HEK293 (cell line): Measurements from ENCODE around the gene TMEM151A.
"Not testable (repeated sequence)": the region's sequence is repeated elsewhere in the genome, so short reads cannot be mapped to it uniquely, and the experiment has no call there.

Experiments
- CTCF ChIA-PET: fragments of 350-600 bp; formaldehyde crosslinking; extraction: SDS; loops from one replicate; lab custom pipeline; 2021; ENCODE audit warnings: antibody characterized with exemption; lab: Yijun Ruan, JAX
- POLR2A ChIA-PET: fragments of 300-600 bp; formaldehyde crosslinking; extraction: SDS; loops from one replicate; lab custom pipeline; 2020; ENCODE audit warnings: antibody characterized with exemption, inconsistent platforms; lab: Yijun Ruan, JAX
- H3K27ac ChIP-seq: fragments of 200-500 bp; sonication (Bioruptor generic); 2 replicates; pipeline ENCODE4 v1.5.1; 2014; ENCODE audit warnings: low read depth, low read length, control low read depth, inconsistent platforms; ENCODE audit errors: extremely low read depth
- H3K36me3 ChIP-seq, 2 experiments: fragments of 200-500 bp in 1 of 2; sonication (Bioruptor generic) in 1 of 2; 1 replicate in 1 of 2; 2 replicates in 1 of 2; pipeline ENCODE4 v1.5.1; 2014 to 2017; ENCODE audit warnings: inconsistent platforms in 2 of 2, low read length in 2 of 2; ENCODE audit not compliant: control insufficient read depth in 2 of 2, insufficient read depth in 1 of 2
- H3K4me1 ChIP-seq: fragments of 200-500 bp; sonication (Bioruptor generic); 2 replicates; pipeline ENCODE4 v1.5.1; 2014; ENCODE audit warnings: mild to moderate bottlenecking, low read length, inconsistent platforms; ENCODE audit not compliant: control insufficient read depth, insufficient read depth
- H3K4me3 ChIP-seq: 2 replicates; pipeline ENCODE4 v1.5.1; 2011; ENCODE audit warnings: low read depth, mild to moderate bottlenecking, control low read depth, low read length, moderate library complexity
- H3K9me3 ChIP-seq: fragments of 200-500 bp; sonication (Bioruptor generic); 2 replicates; pipeline ENCODE4 v1.5.1; 2014; ENCODE audit warnings: low read depth, low read length, inconsistent platforms; ENCODE audit not compliant: control insufficient read depth, insufficient read depth
- EGR2 ChIP-seq: fragments of 450-650 bp; formaldehyde crosslinking; IDR thresholded peaks from 2 replicates; pipeline ENCODE4 v1.5.1; 2016; ENCODE audit warnings: low read depth, missing biosample characterization, missing genetic modification characterization
- GLIS1 ChIP-seq: fragments of 450-650 bp; formaldehyde crosslinking; IDR thresholded peaks from 2 replicates; pipeline ENCODE4 v1.5.1; 2016; ENCODE audit warnings: missing biosample characterization, missing genetic modification characterization
- ZBTB17 ChIP-seq: fragments of 450-650 bp; formaldehyde crosslinking; IDR thresholded peaks from 2 replicates; pipeline ENCODE4 v1.5.1; 2016; ENCODE audit warnings: missing biosample characterization, missing genetic modification characterization
- ZBTB48 ChIP-seq: fragments of 450-650 bp; formaldehyde crosslinking; IDR thresholded peaks from 2 replicates; pipeline ENCODE4 v1.5.1; 2016; ENCODE audit warnings: missing biosample characterization, missing genetic modification characterization
- ZBTB7A ChIP-seq: fragments of 450-650 bp; formaldehyde crosslinking; IDR thresholded peaks from 2 replicates; pipeline ENCODE4 v1.5.1; 2016; ENCODE audit warnings: low read depth, missing biosample characterization, missing genetic modification characterization
- ZFP37 ChIP-seq: fragments of 450-650 bp; formaldehyde crosslinking; IDR thresholded peaks from 2 replicates; pipeline ENCODE4 v1.5.1; 2016; ENCODE audit warnings: missing biosample characterization, missing genetic modification characterization
- ZNF2 ChIP-seq: fragments of 450-650 bp; formaldehyde crosslinking; IDR thresholded peaks from 2 replicates; pipeline ENCODE4 v1.5.1; 2016; ENCODE audit warnings: missing biosample characterization, missing genetic modification characterization
- ZNF202 ChIP-seq: fragments of 450-650 bp; formaldehyde crosslinking; IDR thresholded peaks from 2 replicates; pipeline ENCODE4 v1.5.1; 2016; ENCODE audit warnings: missing biosample characterization, missing genetic modification characterization, borderline replicate concordance
- ZNF23 ChIP-seq: fragments of 450-650 bp; formaldehyde crosslinking; IDR thresholded peaks from 2 replicates; pipeline ENCODE4 v1.5.1; 2016; ENCODE audit warnings: missing biosample characterization, missing genetic modification characterization, borderline replicate concordance
- ZNF24 ChIP-seq: fragments of 450-650 bp; formaldehyde crosslinking; IDR thresholded peaks from 2 replicates; pipeline ENCODE4 v1.5.1; 2016; ENCODE audit warnings: missing biosample characterization, missing genetic modification characterization
- ZNF394 ChIP-seq: fragments of 450-650 bp; formaldehyde crosslinking; IDR thresholded peaks from 2 replicates; pipeline ENCODE4 v1.5.1; 2016; ENCODE audit warnings: missing biosample characterization, missing genetic modification characterization, mild to moderate bottlenecking, moderate library complexity, borderline replicate concordance
- ZNF404 ChIP-seq: fragments of 450-650 bp; formaldehyde crosslinking; IDR thresholded peaks from 2 replicates; pipeline ENCODE4 v1.5.1; 2017; ENCODE audit warnings: missing biosample characterization, missing genetic modification characterization
- ZNF501 ChIP-seq: fragments of 450-650 bp; formaldehyde crosslinking; IDR thresholded peaks from 2 replicates; pipeline ENCODE4 v1.5.1; 2016; ENCODE audit warnings: missing biosample characterization, missing genetic modification characterization
- ZNF660 ChIP-seq: fragments of 450-650 bp; IDR thresholded peaks from 2 replicates; pipeline ENCODE4 v1.5.1; 2018; ENCODE audit warnings: missing biosample characterization, mild to moderate bottlenecking, missing genetic modification characterization
- TF ChIP-seq, protein P1 (sequence below): fragments of 450-650 bp; formaldehyde crosslinking; IDR thresholded peaks from 2 replicates; pipeline ENCODE4 v1.5.1; 2016; ENCODE audit warnings: missing biosample characterization, missing genetic modification characterization
- TF ChIP-seq, protein P2 (sequence below): fragments of 450-650 bp; formaldehyde crosslinking; IDR thresholded peaks from 2 replicates; pipeline ENCODE4 v1.5.1; 2016; ENCODE audit warnings: missing biosample characterization, missing genetic modification characterization
- TF ChIP-seq, protein P3 (sequence below): fragments of 450-650 bp; formaldehyde crosslinking; IDR thresholded peaks from 2 replicates; pipeline ENCODE4 v1.5.1; 2016; ENCODE audit warnings: missing biosample characterization, missing genetic modification characterization
- TF ChIP-seq, protein P4 (sequence below): fragments of 450-650 bp; formaldehyde crosslinking; IDR thresholded peaks from 2 replicates; pipeline ENCODE4 v1.5.1; 2016; ENCODE audit warnings: missing biosample characterization, missing genetic modification characterization
- TF ChIP-seq, protein P5 (sequence below): fragments of 450-650 bp; formaldehyde crosslinking; IDR thresholded peaks from 2 replicates; pipeline ENCODE4 v1.5.1; 2016; ENCODE audit warnings: missing biosample characterization, missing genetic modification characterization

TMEM151A gene

DNA sequence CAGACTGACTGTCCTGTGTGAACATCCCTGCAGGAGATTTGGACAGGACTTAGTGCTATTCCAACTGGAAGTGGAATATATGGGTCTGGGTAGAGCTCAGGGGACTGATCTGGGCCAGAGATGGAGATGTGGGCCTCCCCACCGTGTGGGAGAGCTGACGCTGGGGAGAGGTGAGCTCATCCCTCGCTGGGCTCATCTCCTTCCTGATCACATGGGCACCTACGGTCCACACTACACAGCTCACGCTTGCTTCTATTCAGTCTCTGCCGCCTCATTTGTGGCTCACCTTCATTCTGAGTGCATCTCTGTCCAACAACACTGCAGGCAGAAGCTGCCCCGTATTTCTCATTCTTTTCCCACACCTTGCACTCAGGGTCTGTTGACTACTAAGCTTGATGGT, 39.9 kb upstream of the TMEM151A start:
- Histone ChIP-seq H3K4me1 (no peaks in the 10 kb centered on the region), H3K9me3 (no peaks in the 10 kb centered on the region), H3K4me3 (no peak overlapping the region), H3K27ac (no peak overlapping the region), H3K36me3 (peaks cover 0 to 8% of the 10 kb centered on the region in 2 experiments; a peak in 1 of 3 replicates)
- CTCF ChIA-PET, result interaction anchor here (0.6 to 1.0 kb wide), 3 partner anchors 14 to 382 kb away, joined by 3 to 4 read pairs (median 3); no protein-coding TSS in a partner anchor
- TF ChIP-seq, protein P1, sequence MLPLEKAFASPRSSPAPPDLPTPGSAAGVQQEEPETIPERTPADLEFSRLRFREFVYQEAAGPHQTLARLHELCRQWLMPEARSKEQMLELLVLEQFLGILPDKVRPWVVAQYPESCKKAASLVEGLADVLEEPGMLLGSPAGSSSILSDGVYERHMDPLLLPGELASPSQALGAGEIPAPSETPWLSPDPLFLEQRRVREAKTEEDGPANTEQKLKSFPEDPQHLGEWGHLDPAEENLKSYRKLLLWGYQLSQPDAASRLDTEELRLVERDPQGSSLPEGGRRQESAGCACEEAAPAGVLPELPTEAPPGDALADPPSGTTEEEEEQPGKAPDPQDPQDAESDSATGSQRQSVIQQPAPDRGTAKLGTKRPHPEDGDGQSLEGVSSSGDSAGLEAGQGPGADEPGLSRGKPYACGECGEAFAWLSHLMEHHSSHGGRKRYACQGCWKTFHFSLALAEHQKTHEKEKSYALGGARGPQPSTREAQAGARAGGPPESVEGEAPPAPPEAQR (tag by site-specific recombination), result no peak
- POLR2A ChIA-PET, result interaction anchor here (1.8 kb wide), 1 partner anchor 16 kb away, joined by 5 read pairs; no protein-coding TSS in a partner anchor

DNA sequence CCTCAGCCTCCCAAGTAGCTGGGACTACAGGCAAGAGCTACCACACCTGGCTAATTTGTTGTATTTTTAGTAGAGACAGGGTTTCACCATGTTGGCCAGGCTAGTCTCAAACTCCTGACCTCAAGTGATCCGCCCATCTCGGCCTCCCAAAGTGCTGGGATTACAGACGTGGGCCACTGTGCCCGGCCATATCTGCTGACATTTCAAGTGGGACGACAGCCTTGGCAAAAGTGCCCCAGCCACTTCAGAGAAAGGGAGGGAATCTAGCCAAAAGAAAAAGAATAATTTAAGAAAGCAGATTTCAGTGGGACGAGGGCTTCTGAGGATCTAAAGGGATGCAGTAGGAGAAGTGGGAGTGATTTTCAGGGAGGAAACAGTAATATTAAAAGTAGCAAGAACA, 38.6 kb upstream of the TMEM151A start:
- not testable (repeated sequence) for H3K4me3 ChIP-seq, H3K9me3 ChIP-seq, H3K27ac ChIP-seq, H3K4me1 ChIP-seq, H3K36me3 ChIP-seq
- ChIA-PET POLR2A (interaction anchor here (0.7 kb wide), 1 partner anchor 152 kb away, joined by 7 read pairs; no protein-coding TSS in a partner anchor), CTCF (interaction anchor here (0.6 to 1.6 kb wide), 2 partner anchors 12 to 901 kb away, joined by 3 to 4 read pairs; no protein-coding TSS in a partner anchor)

DNA sequence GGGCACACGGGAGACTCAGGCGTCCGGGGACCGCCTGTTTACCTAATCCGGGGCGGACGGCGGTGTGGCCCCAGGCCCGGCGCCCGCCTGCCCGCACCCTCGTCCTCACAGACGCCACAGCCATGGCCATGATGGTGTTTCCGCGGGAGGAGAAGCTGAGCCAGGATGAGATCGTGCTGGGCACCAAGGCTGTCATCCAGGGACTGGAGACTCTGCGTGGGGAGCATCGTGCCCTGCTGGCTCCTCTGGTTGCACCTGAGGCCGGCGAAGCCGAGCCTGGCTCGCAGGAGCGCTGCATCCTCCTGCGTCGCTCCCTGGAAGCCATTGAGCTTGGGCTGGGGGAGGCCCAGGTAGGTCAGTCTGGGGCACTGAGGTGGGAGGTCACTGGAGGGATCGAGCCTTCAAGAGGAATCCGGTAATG, 33.2 kb upstream of the TMEM151A start:
- H3K9me3 ChIP-seq, result no peaks in the 10 kb centered on the region
- peaks cover 3 to 45% of the 10 kb centered on the region in 2 experiments; a peak in 1 of 3 replicates for H3K36me3 ChIP-seq
- POLR2A ChIA-PET, result interaction anchor here (0.6 kb wide), 1 partner anchor 25 kb away, joined by 4 read pairs; no protein-coding TSS in a partner anchor
- H3K27ac ChIP-seq, result peak overlapping the region; percentile 73; the same call in 1 of the 2 replicates
- no peaks in the 10 kb centered on the region for H3K4me1 ChIP-seq
- peak overlapping the region; percentile 91 for H3K4me3 ChIP-seq
- CTCF ChIA-PET, result interaction anchor here (0.6 to 1.4 kb wide), 11 partner anchors 8 to 214 kb away, joined by 3 to 5 read pairs (median 4); partner anchors contain the start of genes B4GAT1 and YIF1A
- TF ChIP-seq, protein P2, sequence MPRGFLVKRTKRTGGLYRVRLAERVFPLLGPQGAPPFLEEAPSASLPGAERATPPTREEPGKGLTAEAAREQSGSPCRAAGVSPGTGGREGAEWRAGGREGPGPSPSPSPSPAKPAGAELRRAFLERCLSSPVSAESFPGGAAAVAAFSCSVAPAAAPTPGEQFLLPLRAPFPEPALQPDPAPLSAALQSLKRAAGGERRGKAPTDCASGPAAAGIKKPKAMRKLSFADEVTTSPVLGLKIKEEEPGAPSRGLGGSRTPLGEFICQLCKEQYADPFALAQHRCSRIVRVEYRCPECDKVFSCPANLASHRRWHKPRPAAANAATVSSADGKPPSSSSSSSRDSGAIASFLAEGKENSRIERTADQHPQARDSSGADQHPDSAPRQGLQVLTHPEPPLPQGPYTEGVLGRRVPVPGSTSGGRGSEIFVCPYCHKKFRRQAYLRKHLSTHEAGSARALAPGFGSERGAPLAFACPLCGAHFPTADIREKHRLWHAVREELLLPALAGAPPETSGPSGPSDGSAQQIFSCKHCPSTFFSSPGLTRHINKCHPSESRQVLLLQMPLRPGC (tag by site-specific recombination), result no peak
- peak; percentile 65; the same call in 1 of the 2 replicates for TF ChIP-seq ZBTB17 (tag by site-specific recombination)
- TF ChIP-seq ZNF404 (tag by site-specific recombination), result no peak
- TF ChIP-seq ZFP37 (tag by site-specific recombination), result 0 out of 2 replicates have a peak, but pooled peaks have one; percentile 14
- TF ChIP-seq ZNF660, result no peak
- TF ChIP-seq, protein P3, sequence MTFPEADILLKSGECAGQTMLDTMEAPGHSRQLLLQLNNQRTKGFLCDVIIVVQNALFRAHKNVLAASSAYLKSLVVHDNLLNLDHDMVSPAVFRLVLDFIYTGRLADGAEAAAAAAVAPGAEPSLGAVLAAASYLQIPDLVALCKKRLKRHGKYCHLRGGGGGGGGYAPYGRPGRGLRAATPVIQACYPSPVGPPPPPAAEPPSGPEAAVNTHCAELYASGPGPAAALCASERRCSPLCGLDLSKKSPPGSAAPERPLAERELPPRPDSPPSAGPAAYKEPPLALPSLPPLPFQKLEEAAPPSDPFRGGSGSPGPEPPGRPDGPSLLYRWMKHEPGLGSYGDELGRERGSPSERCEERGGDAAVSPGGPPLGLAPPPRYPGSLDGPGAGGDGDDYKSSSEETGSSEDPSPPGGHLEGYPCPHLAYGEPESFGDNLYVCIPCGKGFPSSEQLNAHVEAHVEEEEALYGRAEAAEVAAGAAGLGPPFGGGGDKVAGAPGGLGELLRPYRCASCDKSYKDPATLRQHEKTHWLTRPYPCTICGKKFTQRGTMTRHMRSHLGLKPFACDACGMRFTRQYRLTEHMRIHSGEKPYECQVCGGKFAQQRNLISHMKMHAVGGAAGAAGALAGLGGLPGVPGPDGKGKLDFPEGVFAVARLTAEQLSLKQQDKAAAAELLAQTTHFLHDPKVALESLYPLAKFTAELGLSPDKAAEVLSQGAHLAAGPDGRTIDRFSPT, result peak; percentile 79; the same call in 1 of the 2 replicates
- no peak for TF ChIP-seq ZBTB7A (tag by site-specific recombination)
- TF ChIP-seq, protein P4, sequence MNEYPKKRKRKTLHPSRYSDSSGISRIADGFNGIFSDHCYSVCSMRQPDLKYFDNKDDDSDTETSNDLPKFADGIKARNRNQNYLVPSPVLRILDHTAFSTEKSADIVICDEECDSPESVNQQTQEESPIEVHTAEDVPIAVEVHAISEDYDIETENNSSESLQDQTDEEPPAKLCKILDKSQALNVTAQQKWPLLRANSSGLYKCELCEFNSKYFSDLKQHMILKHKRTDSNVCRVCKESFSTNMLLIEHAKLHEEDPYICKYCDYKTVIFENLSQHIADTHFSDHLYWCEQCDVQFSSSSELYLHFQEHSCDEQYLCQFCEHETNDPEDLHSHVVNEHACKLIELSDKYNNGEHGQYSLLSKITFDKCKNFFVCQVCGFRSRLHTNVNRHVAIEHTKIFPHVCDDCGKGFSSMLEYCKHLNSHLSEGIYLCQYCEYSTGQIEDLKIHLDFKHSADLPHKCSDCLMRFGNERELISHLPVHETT (tag by site-specific recombination), result no peak
- TF ChIP-seq ZNF23 (tag by site-specific recombination), result no peak
- 0 out of 2 replicates have a peak, but pooled peaks have one; percentile 22 for TF ChIP-seq ZNF394 (tag by site-specific recombination)
- no peak for TF ChIP-seq EGR2 (tag by site-specific recombination)
- TF ChIP-seq ZNF202, result no peak
- no peak for TF ChIP-seq ZNF2 (tag by site-specific recombination)
- peak; percentile 72 for TF ChIP-seq ZBTB48 (tag by site-specific recombination)
- TF ChIP-seq ZNF24 (tag by site-specific recombination), result no peak
- TF ChIP-seq, protein P5, sequence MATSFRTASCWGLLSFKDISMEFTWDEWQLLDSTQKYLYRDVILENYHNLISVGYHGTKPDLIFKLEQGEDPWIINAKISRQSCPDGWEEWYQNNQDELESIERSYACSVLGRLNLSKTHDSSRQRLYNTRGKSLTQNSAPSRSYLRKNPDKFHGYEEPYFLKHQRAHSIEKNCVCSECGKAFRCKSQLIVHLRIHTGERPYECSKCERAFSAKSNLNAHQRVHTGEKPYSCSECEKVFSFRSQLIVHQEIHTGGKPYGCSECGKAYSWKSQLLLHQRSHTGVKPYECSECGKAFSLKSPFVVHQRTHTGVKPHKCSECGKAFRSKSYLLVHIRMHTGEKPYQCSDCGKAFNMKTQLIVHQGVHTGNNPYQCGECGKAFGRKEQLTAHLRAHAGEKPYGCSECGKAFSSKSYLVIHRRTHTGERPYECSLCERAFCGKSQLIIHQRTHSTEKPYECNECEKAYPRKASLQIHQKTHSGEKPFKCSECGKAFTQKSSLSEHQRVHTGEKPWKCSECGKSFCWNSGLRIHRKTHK (tag by site-specific recombination), result no peak
- TF ChIP-seq GLIS1 (tag by site-specific recombination), result 0 out of 2 replicates have a peak, but pooled peaks have one; percentile 17
- TF ChIP-seq ZNF501 (tag by site-specific recombination), result no peak
